ENCODE results near the gene CAPN13. TPM values are rescaled to one million over a fixed set of nuclear protein-coding genes. Genes with fewer than 3 reads are reported as not detected.

Gene CAPN13
- total and polyA plus RNA-seq, 2 of the 4 experiments (the other 2 are of a cell fraction), result not detected

GRCh38 chr2:30799366-30799765, 7.9 kb downstream of the CAPN13 start:
- Histone ChIP-seq H2AK5ac (ENCODE audit: low read depth, low read length) (no peak overlapping the region), H2BK5ac (ENCODE audit: low read depth, low read length, poor library complexity, severe bottlenecking) (no peak overlapping the region), H3K9ac (ENCODE audit: low read depth, low read length) (no peak overlapping the region), H3K4ac (ENCODE audit: low read depth, low read length) (no peak overlapping the region), H3K14ac (replicated peaks; ENCODE audit: low read depth, low read length) (no peak overlapping the region), H3K4me3 (ENCODE audit: insufficient read depth, low read depth, low read length) (no peak overlapping the region), H3K27me3 (ENCODE audit: control insufficient read depth, insufficient read depth, low read length) (peaks cover 4% of the 10 kb centered on the region; the same call in 1 of the 2 replicates), H3K4me2 (ENCODE audit: low read depth, low read length) (no peak overlapping the region), H3K9me1 (ENCODE audit: insufficient read depth, low read length) (no peaks in the 10 kb centered on the region), H2AK9ac (replicated peaks; ENCODE audit: low read depth, low read length, poor library complexity) (no peak overlapping the region), H3K23ac (ENCODE audit: low read depth, low read length) (no peak overlapping the region), H2BK15ac (ENCODE audit: low read depth, low read length) (no peak overlapping the region), H3K56ac (ENCODE audit: extremely low read depth, insufficient read depth, low read length) (no peak overlapping the region), H3K79me1 (ENCODE audit: low read depth in 1 of 2, low read length in 2 of 2) (no peaks in the 10 kb centered on the region), H3K9me3 (ENCODE audit: control insufficient read depth, insufficient read depth, low read length) (no peaks in the 10 kb centered on the region), H3K18ac (ENCODE audit: low read depth, low read length) (no peak overlapping the region), H2AFZ (replicated peaks; ENCODE audit: low read length, poor library complexity) (no peak overlapping the region), H4K5ac (ENCODE audit: low read depth, low read length) (no peak overlapping the region), H3K27ac (ENCODE audit: insufficient read depth, low read length) (no peak overlapping the region), H3K36me3 (ENCODE audit: control insufficient read depth, insufficient read depth, low read length) (no peaks in the 10 kb centered on the region), H4K20me1 (ENCODE audit: insufficient read depth, low read length) (no peaks in the 10 kb centered on the region), H3K4me1 (ENCODE audit: control insufficient read depth, insufficient read depth, low read length) (no peaks in the 10 kb centered on the region), H4K91ac (ENCODE audit: insufficient read depth, low read depth, low read length) (no peak overlapping the region), H2BK120ac (ENCODE audit: low read depth, low read length) (no peak overlapping the region), H2BK20ac (ENCODE audit: low read depth, low read length) (no peak overlapping the region), H4K8ac (ENCODE audit: low read depth in 2 of 2, low read length in 2 of 2) (no peak overlapping the region)
- 100% methylated on average over 1 of the region's 5 CpGs; no CpG with 5 or more reads in 1 of the 2 experiments for WGBS, 2 experiments (ENCODE audit: extremely low coverage in 2 of 2, insufficient read length in 1 of 2)
- in situ Hi-C loops (cut with MboI; ENCODE audit: low sequenced_read_pairs) (no loop called here), dilution Hi-C loops (cut with HindIII; ENCODE audit: low sequenced_read_pairs, unreplicated experiment) (no loop called here), intact Hi-C loops (cut with micrococcal nuclease) (no loop called here)
- BruUV-seq (replicated peaks), result no TSS peak
- ChIA-PET POLR2A (ENCODE audit: unreplicated experiment) (no interaction called here), CTCF (no interaction called here)
- ATAC-seq (ENCODE audit: low read depth) (no peak), DNase-seq (no peak)
- TF ChIP-seq CHD1 (IDR thresholded peaks at IDR 0.05; ENCODE audit: low read depth, low read length), result no peak
- TF ChIP-seq CEBPB (IDR thresholded peaks at IDR 0.05; ENCODE audit: low read depth, low read length), result no peak
- TF ChIP-seq MAFK (IDR thresholded peaks at IDR 0.05; ENCODE audit: low read depth, low read length), result no peak
- no peak for TF ChIP-seq NFE2L2 (IDR thresholded peaks at IDR 0.05; ENCODE audit: low read depth, low read length)
- TF ChIP-seq SMC3 (IDR thresholded peaks at IDR 0.05; ENCODE audit: low read depth, low read length), result no peak
- TF ChIP-seq MXI1 (IDR thresholded peaks at IDR 0.05; ENCODE audit: borderline replicate concordance, low read depth, low read length), result no peak
- no peak for TF ChIP-seq RCOR1 (IDR thresholded peaks at IDR 0.05; ENCODE audit: insufficient replicate concordance, low read length)
- no peak for TF ChIP-seq RAD21 (IDR thresholded peaks at IDR 0.05; ENCODE audit: low read length)
